CD4-positive, alpha-beta T cell treated with Interleukin-10 for 1 hour (primary cell): ENCODE results near the gene DEPDC1B.
"Not testable (repeated sequence)": the region's sequence is repeated elsewhere in the genome, so short reads cannot be mapped to it uniquely, and the experiment has no call there.

Experiments used
- DNase-seq: peaks from one replicate; pipeline ENCODE4 v3.0.0-alpha.2; 2020

Gene DEPDC1B

GRCh38 chr5:60699609-60700415 lies at the start of gene DEPDC1B:
TSS of gene DEPDC1B (minus strand) at chr5:60700166. CDS start at chr5:60700093, 73 bp downstream.
- peak; percentile 87 for DNase-seq

GRCh38 chr5:60744682-60745081 lies 44.7 kb upstream of the DEPDC1B start:
- no peak for DNase-seq

GRCh38 chr5:60743511-60744314 lies 43.7 kb upstream of the DEPDC1B start:
- DNase-seq, result no peak

GRCh38 chr5:60740322-60740721 lies 40.4 kb upstream of the DEPDC1B start:
- no peak for DNase-seq

- no peak for DNase-seq
Observed at GRCh38 chr5:60738933-60739332, 39.0 kb upstream of the DEPDC1B start.

- no peak for DNase-seq
Observed at GRCh38 chr5:60738461-60738860, 38.5 kb upstream of the DEPDC1B start.

- DNase-seq, result not testable (repeated sequence)
Observed at GRCh38 chr5:60730858-60731257, 30.9 kb upstream of the DEPDC1B start.

GRCh38 chr5:60727033-60727679 lies 27.2 kb upstream of the DEPDC1B start:
- no peak for DNase-seq

GRCh38 chr5:60724126-60724525 lies 24.2 kb upstream of the DEPDC1B start:
- DNase-seq, result no peak

GRCh38 chr5:60722416-60722815 lies 22.4 kb upstream of the DEPDC1B start:
- DNase-seq, result no peak

- no peak for DNase-seq
Observed at GRCh38 chr5:60719329-60719728, 19.4 kb upstream of the DEPDC1B start.

GRCh38 chr5:60718166-60718892 lies 18.4 kb upstream of the DEPDC1B start:
- DNase-seq, result no peak

- DNase-seq, result not testable (repeated sequence)
Observed at GRCh38 chr5:60715201-60715928, 15.4 kb upstream of the DEPDC1B start.

- DNase-seq, result no peak
Observed at GRCh38 chr5:60712950-60713349, 13.0 kb upstream of the DEPDC1B start.

GRCh38 chr5:60711892-60712291 lies 11.9 kb upstream of the DEPDC1B start:
- not testable (repeated sequence) for DNase-seq

GRCh38 chr5:60710362-60710761 lies 10.4 kb upstream of the DEPDC1B start:
- no peak for DNase-seq

GRCh38 chr5:60705144-60705543 lies 5.2 kb upstream of the DEPDC1B start:
- no peak for DNase-seq

- DNase-seq, result no peak
Observed at GRCh38 chr5:60703944-60704343, 4.0 kb upstream of the DEPDC1B start.

- DNase-seq, result peak; percentile 12
Observed at GRCh38 chr5:60701321-60701968, 1.5 kb upstream of the DEPDC1B start.

GRCh38 chr5:60700416-60700757 lies 421 bp upstream of the DEPDC1B start:
- no peak for DNase-seq

- DNase-seq, result no peak
Observed at GRCh38 chr5:60699288-60699608, 718 bp downstream of the DEPDC1B start.

GRCh38 chr5:60698336-60698735 lies 1.6 kb downstream of the DEPDC1B start:
- no peak for DNase-seq
